HUDEP-2 (cell line): ENCODE data around the gene AKR7A2.
"Not testable (repeated sequence)": the region's sequence is repeated elsewhere in the genome, so short reads cannot be mapped to it uniquely, and the experiment has no call there.

Source experiments
- DNase-seq, 76 experiments: peaks; one replicate each; lab custom pipeline; 2025; ENCODE audit not compliant: unreplicated experiment in 76 of 76; lab: John Stamatoyannopoulos, UW

The AKR7A2 gene

DNA sequence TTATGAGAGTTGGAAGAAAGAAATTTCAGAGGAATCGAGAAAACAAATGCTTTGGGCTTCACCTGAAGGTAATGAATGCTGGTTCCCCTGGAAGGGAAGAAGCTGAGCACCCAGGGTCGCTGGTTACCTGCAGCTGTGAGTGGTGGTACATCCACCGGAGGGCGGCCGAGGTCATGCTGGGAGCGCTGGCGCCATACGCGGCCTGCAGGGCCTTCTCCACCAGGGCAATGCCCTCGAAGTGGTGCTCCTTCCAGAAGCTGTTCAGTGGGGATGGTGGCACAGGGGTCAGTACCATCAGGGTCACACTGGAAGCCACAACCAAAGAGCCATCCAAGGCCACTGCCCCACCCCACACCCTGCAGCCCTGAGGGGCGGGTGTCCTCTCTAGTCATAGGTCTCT, 43.5 kb downstream of the AKR7A2 start:
- DNase-seq = no peak

DNA sequence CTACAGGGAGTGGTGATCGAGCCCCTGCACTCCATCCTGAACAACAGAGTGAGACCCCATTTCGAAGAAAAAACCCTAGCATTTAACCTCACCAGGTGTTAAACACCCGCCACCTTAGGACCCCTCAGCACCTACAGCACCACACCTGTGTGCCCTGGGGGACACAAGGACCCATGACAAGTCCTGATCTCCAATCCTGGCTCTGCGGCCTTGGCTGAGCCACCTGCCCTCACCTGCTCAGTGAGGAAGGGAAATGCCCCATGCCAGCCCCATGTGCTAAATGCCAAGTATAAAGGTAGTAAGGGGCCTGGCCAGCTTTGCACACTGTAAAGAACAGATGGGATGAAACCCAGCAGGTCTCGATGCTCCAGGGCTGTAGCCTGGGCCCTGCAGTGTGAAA, 49.2 kb downstream of the AKR7A2 start:
- DNase-seq = no peak

DNA sequence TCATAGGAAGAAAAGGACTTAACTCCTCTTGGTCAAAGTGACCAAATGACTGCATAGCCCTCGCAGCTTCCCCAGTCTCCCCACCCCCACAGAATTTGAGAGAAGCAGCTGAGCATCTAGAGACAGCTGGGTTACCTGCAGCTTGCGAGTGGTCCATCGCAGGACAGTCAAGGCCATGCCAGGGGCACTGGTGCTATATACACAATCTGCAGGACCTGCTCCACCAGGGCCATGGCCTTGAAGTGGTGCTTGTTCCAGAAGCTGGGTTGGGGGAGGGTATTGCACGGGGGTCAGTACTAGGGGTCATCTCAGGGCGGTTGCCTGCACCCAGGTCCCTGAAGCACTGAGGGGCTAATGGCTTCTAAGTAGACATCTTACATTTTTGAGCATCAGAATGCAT, 49.9 kb downstream of the AKR7A2 start:
- DNase-seq = peak in 1 of 76 experiments; percentile 14

DNA sequence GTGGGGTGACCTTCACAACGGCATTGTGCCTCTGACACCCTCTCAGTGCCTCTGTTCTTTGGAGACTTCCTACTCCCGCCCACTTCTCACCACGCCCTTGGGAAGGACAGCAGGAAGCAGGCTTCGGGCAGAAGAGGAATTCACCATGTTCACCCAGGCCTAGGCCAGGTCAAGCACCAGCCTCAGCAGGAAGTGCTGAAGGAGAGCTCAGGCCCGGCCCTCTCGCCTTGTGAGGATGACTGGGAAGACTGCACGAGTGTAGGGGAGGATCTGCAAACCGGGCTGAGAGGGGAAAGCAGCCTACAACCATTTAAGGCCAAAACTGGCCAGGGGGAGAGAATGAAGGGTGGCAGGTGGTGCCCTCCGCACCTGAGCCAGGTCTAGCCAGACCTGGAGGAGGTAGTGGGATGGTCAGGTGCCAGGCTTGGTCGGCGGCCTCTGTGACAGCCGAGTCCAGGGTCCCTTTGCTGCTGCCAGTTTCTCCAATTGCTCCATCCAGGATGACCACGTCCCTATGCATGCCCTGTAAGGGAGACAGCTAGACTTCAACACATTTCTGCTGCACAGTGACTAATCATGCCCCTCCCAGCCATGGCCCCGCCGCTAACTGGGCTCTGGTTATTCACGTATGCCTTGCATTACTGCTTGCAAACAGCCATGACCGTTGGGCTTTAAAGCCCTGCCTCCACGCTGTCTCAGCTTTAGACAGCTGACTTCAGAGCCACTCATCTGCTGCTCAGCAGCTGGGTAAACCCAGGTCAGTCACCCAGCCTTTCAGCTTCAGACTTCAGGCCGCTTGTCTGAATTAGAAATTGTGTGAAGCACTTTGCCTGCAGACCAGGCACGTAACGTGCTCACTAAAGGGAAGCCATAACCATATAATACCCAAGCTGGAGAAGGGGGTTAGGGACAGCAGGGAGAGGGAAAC, 51.5 kb downstream of the AKR7A2 start:
- DNase-seq = peak in 3 of 76 experiments; percentile 3 to 19 (median 9)

DNA sequence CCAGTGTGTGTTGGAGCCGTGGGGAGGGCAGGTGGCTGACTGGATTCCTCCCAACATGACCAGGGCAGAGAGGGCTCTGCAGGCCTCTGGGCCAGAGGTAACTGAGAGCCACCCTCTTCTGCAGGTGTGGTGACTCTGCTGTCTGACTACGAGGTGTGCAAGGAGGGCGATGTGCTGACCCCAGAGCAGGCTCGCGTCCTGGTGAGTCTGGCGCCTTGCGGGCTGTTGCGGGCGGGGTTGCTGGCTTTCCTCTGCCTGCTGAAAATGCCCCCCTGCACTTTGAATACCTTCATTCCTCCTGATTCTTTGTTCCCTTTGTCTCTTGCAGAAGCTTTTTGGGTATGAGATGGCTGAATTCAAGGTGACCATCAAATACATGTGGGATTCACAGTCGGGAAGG, 53.6 kb downstream of the AKR7A2 start:
- no peak for DNase-seq

DNA sequence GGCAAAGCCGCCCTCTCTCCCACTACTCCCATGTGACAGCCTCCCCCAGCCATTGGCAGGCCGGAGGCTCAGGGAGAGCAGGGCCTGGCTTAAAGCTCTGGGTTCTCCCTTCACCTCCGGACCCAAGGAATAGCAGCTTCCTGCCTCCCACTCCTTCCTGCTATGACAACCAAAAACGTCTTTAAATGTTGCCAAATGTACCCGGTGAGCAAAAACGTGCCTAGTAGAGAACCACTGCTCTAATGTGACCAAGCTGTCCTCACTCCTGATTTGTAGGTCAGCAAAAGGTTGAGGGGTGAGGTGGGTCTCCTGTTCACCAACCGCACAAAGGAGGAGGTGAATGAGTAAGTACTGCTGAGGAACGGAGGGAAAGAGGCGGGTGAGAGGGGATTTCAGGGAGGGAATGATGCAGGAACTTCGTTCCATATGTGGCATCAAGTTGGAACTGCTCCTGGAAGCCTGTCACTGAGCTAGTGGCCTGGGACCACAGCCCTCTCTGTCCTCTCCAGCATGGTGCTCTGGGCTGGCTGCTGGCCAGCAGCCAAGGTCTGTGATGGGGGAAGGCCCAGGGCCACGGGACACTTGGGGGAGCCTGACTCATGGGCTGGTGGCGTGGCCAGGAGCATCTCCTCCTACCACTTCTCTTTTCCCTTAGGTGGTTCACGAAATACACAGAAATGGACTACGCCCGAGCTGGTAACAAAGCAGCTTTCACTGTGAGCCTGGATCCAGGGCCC, 54.6 kb downstream of the AKR7A2 start:
- peak in 33 of 76 experiments; percentile 0 to 73 (median 29) for DNase-seq

DNA sequence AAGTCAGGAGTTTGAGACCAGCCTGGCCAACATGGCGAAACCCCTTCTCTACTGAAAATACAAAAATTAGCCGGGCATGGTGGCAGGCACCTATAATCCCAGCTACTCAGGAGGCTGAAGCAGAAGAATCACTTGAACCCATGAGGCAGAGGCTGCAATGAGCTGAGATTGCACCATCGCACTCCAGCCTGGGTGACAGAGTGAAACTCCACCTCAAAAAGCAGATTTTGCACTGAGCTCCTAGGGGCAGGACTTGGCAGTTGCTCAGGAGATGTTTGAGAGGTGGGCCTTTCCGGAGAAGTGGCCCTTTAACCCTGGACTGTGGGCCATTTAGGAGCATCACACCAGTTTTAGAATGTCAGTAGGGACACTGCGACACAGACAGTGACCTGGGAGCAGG, 55.6 kb downstream of the AKR7A2 start:
- not testable (repeated sequence) for DNase-seq

DNA sequence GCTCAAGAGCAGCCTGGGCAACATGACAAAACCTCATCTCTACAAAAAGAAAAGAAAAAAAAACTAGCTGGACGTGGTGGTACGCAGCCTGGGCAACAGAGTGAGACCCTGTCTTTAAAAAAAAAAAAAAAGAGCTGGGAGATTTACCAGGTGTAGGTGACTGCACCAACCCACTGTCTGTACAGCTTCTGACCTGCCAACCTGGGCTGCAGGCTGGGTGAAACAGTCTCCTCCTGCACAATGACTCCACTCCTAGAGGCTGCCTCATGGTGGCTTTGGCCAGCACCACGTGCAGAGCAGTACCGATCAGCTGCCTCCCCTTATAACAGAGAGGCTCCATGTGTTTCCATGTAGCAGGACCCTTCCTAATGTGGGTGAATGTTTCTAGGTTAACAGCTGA, 56.7 kb downstream of the AKR7A2 start:
- no peak for DNase-seq

DNA sequence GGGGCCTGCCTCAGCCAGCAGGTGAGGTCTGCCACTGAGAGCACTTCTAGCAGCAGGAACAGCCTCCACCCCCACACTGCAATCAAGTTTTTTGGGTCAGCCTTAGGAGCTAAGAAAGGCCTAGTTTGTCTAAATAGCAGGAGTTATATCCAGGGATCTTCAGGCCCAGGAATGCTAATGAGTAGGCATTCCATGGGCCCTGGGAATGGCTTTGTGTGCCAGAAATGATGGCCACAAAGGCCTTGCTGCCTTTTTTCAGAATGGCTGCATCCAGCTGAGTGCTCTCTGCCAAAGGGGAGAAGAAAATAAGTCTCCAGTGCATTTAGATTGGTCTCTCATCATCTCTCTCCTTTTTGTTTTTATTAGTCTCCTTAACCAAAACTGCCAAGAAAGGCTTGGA, 57.5 kb downstream of the AKR7A2 start:
- no peak for DNase-seq
